GM12864 (cell line): Measurements from ENCODE around the gene FBRSL1.
"Not testable (repeated sequence)": the region's sequence is repeated elsewhere in the genome, so short reads cannot be mapped to it uniquely, and the experiment has no call there.

Experiments
- DNase-seq: peaks from one replicate; pipeline ENCODE4 v3.0.0-alpha.2; 2011; ENCODE audit warnings: low read depth
- H3K4me3 ChIP-seq: 2 replicates; pipeline ENCODE4 v1.5.1; 2011; ENCODE audit warnings: mild to moderate bottlenecking, low read depth, low read length, control low read depth
- CTCF ChIP-seq: IDR thresholded peaks from 2 replicates; pipeline ENCODE4 v1.5.1; 2011; ENCODE audit warnings: low read depth, mild to moderate bottlenecking, moderate library complexity, low read length, control low read depth, inconsistent platforms; ENCODE audit errors: missing control alignments

FBRSL1 gene

DNA sequence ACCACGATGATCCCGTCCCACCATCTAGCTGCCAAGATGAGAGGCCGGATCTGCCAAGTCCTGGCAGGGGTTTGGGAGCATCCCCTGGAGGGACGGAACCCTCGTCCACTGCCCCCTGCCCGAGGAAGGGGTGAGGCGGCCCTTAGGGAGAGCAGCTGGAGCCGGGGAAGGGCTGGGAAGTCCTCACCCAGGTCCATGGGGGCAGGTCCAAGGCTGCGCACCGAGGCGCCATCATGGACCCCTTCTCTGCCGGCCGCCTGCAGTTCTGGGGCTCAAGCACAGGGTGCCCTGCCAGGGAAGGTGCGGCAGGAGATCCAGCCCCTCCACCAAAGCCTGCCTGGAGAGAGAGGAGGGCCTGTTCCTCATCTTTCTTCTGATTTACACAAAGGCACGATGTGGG lies 17.6 kb upstream of the FBRSL1 start:
- no peak for TF ChIP-seq CTCF
- H3K4me3 ChIP-seq: no peak overlapping the region
- DNase-seq: no peak

DNA sequence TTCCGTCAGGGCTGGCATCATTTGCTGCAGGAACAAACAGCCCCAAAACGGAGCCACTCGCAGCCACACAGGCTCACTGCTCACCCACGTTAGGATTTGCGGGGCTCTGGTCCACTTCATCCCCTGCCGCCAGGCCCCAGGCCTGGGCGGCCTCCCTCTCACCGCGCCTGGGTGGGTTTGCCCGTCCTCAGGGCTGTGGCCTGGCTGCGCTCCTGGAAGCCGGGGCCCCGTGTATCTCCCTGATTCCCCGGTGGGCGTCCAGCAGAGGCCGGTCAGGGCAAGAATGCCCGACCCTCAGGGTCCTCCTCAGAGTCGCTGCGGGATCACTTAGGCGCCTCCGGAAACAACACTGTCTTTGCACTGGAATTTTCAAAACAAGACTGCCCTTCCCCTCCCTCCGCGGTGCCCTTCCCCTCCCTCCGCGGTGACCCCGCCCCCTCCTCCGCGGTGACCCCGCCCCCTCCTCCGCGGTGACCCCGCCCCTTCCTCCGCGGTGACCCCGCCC lies 15.7 kb upstream of the FBRSL1 start:
- TF ChIP-seq CTCF: no peak
- no peak overlapping the region for H3K4me3 ChIP-seq
- DNase-seq: no peak

GRCh38 chr12:132474799-132475303 lies 15.1 kb upstream of the FBRSL1 start:
- H3K4me3 ChIP-seq, DNase-seq: not testable (repeated sequence)

DNA sequence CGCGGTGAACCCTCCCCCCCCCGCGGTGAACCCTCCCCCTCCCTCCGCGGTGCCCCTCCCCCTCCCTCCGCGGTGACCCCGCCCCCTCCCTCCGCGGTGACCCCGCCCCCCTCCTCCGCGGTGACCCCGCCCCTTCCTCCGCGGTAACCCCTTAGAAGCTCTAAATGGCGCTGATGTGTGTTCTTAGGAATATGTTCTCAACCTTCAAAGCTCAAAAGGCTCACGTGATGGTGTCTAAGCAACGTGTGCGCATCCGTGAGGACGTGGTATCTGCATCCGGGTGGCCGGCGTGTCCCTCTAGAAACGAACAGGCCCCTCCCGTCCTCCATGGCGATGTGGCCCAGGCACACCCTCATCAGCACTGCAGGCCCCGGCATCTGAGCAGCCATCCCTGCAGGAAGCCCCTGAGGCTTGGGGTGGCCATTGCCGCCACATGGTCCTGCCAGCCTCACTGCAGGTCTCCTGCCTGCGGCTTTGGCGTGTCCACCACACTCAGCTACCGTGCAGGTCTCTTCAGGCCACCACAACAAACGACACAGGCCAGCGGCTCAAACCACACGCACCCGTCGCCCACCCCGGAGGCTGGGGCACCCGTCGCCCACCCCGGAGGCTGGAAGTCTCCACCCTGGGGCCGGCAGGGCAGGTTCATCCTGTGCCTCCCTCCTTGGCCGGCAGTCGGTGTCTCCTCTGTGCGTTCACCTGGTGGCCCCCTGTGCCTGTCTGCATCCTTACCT lies 14.5 kb upstream of the FBRSL1 start:
- no peak for DNase-seq
- H3K4me3 ChIP-seq: no peak overlapping the region
- TF ChIP-seq CTCF: no peak

DNA sequence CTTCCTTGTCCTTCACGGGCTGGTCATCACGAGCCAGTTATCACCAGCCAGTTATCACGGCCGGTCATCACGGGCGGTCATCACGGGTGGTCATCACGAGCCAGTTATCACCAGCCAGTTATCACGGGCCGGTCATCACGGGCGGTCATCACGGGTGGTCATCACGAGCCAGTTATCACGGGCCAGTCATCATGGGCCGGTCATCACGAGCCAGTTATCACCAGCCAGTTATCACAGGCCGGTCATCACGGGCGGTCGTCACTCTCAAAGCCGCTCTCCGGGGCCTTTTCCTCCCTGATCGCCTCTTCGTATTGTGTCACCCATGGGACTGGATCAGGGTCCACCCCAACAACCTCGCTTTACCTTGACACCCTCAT lies 13.9 kb upstream of the FBRSL1 start:
- no peak for DNase-seq
- no peak overlapping the region for H3K4me3 ChIP-seq
- no peak for TF ChIP-seq CTCF

DNA sequence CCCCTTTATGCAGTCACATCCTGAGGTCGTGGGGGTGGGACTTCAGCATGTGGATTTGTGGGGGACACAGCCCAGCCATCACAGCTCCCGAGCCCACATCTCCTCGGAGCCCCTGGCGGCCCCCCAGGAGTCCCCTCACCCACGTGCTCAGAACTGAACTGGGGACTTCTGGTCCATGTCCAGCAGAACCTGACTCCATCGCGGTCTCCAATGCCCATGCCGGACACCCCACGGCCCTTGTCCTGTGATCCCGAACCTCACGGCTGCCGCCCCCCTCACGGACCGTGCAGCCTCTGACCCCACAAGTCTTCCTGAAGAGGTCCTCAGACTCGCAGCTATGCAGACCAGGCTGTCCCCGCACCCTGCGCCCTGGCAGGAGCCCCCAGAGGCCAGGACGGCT lies 13.5 kb upstream of the FBRSL1 start:
- no peak for TF ChIP-seq CTCF
- DNase-seq: no peak
- no peak overlapping the region for H3K4me3 ChIP-seq

DNA sequence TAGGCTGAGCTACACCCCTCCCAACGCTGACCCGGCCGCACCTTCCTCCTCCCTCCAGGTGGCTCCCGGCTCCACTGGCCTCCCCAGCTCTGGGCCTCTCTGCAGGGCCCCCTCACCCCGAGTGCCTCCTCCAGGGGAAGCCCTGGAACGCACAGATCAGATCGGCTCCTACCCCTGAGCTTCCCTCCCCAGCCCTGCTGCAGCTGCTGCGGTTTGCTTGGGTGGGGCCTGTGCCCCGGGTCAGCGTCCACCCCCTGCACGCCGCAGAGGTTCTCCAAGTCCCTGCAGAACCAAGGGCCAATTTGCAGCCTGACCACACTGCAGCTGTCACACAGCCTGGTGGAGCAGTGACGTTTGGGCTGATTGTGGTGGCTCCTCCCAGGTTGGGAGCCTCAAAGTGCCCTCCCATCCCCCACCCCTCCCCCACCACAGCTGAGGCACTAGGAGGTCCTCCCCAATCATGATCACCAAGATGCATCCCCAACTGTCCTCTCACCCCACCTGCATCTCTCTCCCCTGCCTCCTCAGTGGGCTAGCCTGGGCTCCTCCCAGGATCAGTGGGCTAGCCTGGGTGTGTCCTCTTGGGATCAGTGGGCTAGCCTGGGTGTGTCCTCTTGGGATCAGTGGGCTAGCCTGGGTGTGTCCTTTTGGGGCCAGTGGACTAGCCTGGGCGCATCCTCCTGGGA lies 12.8 kb upstream of the FBRSL1 start:
- no peak overlapping the region for H3K4me3 ChIP-seq
- DNase-seq: no peak
- TF ChIP-seq CTCF: no peak
